Activated gamma-delta T cell treated with Interleukin-2 at 50 U/mL for 16 hours (primary cell): ENCODE results near the gene CIDEB.

ENCODE experiments used
- DNase-seq: peaks from one replicate; pipeline ENCODE4 v3.0.0-alpha.2; 2020

The CIDEB gene

DNA sequence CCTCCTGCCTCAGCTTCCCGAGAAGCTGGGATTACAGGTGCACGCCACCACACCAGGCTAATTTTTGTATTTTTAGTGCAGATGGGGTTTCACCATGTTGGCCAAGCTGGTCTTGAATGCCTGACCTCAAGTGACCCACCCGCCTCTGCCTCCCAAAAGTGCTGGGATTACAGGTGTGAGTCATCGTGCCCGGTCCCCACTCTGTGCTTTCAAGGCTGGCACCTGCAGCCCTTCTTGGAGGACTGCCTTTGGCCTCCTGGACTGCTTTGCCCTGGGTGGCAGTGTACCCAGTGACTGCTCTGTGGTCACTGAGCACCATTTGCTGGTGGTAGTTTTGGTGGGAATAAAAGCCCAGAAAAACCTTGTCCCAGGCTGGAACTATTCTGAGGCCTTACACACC lies 20.8 kb downstream of the CIDEB start:
- no peak for DNase-seq

DNA sequence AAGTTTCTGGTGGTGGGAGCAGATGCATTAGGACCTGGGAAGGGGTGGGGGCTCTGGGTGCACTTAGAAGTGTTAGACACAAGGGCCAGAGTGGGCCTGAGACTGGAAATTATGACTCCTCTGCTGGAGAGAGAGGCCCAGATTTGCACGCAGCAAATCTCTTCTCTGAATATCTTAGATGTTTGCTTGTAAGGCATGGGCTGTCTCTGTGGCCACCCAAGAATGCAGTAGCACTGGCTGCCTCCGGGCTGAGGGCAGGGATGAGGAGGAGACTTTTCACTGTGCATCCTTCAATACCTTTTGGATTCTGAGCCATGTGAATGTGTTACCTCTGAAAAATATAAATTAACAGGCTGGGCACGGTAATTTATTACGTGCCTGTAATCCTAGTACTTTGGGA lies 22.4 kb downstream of the CIDEB start:
- DNase-seq = no peak

DNA sequence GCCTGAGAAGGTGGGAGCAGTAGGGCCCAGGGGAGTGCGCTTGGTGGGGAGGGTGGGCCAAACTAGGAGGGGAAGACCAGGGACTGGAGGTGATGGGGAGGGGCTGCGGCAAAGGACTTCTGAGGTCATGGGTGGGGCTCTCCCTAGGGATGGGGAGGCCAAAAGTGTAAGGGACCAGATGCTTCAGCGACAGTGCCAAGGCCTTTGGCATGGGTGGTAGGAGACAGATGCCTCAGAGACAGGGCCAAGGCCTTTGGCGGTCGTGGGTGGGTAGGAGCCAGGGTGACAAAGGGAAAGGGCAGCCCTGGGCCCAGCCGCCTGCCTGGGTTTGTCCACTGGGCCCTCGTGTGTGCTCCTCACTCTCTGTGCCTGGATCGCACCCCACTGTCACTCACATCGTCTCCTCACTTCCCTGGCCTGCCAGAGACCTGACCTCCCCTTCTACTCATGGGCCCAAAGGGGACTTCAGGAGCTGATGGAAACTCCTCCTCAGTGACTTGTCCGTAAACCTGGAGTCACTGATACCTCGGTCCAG lies 23.2 kb downstream of the CIDEB start:
- no peak for DNase-seq

DNA sequence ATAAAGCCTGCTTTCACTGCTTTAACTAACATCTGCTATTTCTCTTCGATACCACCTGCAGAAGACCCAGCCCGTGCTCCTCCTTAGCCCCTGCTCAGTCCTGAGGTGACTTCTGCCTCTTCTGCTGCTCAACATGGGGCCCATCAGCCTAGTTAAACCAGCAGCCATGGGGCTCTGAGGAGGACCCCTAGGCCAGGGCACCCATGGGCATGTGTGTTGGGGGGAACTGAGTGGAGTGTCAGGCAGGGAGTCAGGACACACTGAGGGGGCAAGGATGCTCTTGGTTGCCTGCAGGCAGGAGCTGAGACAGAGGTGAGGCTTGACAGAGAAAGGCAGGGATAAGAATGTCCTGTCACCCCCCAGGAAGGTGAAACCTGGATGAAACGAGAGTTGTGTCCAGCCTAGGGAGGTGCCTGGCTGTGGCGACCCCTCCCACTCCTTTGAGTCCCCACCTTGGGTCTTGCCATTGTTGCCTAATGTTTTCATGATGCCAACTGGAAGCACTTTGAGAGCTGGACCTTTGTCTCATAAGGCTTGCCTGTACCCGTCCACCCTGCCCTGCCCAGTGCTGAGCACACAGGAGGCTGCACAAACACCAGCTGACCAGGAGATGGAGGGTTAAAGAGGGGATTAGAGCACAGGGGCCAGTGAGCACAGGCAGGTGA lies 23.8 kb downstream of the CIDEB start:
- DNase-seq = no peak

DNA sequence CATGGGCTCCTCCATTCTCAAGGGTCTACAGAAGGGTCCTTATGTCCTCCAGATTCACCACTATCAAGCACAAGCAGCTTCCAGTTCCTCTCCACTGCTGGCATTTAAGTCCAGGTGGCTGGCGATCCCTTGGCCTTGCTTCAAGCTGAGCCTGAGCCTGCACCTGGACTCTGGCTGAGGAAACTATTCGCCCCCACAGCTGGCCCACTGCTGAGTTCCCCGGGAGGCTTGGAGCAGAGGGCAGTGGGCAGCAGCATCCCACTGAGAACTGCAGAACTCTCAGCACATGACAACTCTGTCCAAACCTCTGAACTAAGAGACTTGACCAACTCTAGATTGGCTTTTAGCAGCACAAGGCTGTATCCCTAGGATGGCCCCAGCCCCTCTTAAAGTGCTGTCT lies 25.0 kb downstream of the CIDEB start:
- DNase-seq = no peak

DNA sequence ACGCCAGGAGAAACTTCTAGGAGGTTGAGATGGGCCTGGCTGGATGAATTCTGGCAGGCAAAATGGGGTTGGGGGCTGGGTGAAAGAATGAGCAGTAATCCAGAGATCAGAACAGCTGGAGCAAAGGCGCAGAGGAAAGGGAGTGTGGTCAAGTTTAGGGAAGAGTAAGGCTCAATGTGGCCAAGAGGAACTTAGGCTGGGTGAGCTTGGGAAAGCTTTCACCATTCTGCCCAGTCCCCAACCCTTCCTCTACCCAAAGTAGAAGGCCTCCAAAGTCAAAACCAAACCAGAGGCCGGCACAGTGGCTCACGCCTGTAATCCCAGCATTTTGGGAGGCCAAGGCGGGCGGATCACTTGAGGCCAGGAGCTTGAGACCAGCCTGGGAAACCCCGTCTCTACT lies 26.1 kb downstream of the CIDEB start:
- no peak for DNase-seq

DNA sequence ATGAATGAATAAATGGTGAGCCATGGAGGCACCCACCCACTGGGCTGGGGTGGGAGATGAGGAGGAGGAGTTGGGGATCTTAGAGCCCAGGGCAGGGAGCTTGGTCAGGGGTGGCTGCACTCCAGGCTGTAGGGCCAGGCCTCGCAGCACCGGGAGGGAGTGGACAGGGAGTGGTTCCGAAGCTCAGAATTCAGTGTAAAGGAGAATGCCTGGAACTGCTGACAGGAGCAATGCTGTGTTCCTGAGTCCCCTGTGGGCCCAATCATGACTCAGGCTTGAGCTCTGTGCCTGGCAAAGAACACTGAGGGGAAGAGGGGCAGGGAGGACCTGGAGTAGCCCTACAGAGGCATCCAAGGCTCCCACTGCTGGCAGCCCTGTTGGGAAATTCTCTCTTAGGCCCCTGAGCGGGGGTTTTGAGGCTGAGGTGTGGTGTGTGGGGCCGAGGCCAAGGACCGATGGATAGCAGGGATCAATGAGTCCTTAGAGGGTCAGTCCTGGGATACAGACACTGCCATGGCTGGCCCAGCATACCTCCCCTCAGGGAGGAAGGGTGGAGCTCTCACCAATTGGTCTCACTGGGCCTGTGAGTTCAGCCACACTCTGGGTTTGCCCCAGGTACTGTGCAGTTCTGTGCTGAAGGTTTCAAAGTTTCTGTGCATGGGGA lies 26.8 kb downstream of the CIDEB start:
- DNase-seq = no peak

DNA sequence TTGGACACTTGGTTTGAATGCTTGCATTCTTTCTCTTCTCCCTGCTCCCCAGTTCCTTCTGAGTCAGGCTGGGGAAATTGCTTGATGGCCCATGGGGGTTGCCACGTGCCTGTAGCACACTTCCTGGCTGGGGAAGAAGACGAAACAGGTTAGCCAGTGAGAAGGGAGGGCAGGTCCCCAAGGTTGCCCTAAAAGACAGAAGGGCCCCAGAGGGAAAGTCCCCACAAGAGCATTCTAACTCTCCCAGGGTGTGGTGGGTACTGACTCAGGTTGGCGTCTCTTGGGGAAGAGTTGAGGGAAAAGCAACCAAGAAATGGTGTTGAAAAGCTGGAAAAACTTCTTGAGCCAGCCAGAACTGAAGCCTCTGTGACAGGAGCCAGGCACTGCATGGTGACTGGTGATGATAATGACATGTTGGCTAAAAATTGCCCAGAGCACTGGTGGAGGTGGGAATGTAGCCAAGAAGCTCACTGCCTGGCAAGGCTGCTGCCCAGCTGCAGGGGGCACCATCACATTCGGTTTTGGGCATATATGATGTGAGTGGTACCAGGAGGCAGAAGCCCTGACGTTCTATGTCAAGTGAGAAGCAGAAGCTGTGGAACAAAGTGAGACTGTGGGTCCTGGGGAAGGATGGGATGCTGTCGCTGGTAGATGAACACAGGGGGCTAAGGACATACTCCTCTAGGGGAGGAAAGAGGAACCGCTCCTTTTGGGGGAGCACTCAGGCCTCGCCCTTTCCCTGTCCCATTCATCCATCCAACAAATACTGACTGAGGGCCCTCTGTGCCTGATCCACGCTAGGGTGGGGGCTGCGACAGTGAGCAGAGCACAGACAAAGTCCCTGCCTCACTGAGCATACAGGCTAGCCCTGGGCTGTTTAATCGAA lies 28.2 kb downstream of the CIDEB start:
- DNase-seq = no peak

DNA sequence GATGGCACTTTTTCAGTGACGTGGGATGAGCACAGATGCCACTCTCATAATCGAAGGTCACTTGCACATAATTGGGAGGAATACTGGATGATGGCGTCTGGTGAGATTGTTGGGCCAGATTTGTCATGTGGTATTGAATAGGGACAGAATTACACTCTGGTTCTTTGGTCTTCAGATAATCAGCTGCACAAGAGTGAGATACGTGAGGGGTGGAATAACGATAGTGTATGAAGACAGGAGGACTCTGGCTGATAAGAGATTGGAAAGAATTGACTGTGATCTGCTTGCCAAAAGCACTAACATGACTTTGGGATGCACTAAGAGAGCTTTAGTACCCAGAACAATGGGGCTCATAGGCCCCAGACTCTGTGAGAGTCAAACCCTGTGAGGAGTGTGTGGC lies 29.4 kb downstream of the CIDEB start:
- DNase-seq = no peak

DNA sequence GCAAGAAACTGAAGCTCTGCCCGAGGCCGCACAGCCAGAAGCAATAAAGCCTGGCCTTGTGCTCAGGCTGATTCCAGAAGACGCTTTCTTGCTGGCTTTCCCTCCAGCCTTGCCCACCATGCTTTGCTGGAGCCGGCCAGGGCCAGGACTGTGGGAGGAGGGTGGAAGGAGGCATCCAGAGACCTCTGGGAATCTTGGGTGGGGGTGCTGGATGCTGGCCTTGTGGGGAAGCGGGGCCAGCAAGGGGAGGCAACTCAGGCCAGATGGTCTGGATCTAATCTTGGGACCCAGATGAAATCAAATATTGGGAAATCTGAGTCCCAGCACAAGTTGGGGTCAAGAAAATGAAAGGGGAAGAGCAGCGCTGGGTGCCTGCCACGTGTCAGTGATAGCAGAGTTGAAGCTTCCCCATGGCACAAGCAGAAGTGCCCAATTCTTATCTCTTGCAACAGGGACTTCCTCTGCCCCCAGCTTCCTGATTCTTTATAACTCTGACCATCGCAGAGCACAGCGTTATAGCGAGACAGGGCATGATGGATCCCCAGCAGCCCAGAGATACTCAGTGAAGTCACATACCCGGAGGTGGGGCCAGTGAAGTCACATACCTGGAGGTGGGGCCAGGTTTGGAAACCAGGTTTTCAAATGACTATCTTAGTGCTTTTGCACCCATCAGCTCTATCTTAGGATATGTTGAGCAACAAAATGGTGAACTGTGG lies 30.0 kb downstream of the CIDEB start:
- DNase-seq = no peak

DNA sequence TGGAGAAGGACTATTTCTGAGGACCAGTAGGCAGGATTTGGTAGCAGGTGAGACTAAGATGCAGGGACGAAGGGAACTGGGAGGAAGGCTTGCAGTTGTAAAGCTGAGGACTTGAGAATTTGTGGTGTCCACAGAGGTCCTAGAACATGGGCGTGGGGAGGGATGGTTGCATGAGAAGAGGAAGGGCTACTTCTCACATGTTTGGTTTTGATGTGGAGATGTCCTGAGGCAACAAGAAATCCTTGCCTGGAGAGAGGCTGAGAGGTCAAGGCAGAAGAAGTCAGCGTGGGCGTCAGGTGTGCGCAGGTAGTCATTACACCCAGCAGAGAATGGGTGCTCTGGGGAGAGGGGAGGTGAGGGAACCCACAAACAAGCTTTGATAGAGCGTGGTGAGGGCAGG lies 30.7 kb downstream of the CIDEB start:
- DNase-seq = no peak

DNA sequence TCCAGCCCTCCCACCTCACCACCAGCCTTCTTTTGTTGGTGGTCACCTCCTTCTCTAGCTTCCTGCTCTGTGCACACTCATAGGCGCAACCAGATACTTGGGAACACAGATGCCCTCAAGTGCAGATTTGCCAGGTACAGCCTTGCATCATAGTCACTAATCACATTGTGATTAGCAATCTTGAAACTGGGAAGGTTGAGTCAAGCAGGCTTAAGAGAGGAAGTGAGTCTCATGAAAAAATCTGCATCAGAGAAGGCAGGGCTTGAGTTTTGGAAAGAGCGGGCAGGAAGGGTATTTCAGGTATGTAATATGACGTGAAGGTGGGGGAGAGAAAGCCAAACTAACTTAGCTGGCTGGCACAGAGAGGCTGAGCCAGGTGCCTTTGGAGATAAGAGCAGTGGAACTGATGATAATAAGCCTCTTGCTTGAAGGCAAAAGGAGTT lies 33.7 kb downstream of the CIDEB start:
- DNase-seq = no peak

DNA sequence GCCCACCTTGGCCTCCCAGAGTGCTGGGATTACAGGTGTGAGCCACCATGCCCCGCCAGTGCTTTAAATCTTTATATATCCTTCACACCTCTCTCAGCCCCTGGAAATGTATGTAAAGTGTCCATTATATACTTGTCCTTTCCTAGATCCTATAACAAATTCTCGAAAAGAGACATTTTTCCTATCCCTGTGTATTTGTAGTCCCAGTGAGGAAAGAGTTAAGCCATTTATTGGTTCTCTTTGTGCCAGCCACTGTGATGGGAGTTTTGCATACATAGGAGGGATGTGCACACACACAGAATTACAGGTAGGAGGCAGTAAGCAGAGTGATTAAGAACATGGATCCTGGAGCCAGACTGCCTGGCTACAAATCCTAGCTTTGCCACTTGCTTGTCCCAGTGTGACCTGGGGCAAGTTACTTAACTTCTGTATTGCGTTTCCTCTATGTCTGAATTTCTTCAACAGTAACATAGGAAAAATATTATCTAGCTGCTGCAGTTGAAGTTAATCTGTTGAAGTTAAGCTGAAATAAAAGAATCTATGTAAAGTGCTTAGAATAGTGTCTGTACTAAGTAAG lies 34.3 kb downstream of the CIDEB start:
- DNase-seq = no peak

DNA sequence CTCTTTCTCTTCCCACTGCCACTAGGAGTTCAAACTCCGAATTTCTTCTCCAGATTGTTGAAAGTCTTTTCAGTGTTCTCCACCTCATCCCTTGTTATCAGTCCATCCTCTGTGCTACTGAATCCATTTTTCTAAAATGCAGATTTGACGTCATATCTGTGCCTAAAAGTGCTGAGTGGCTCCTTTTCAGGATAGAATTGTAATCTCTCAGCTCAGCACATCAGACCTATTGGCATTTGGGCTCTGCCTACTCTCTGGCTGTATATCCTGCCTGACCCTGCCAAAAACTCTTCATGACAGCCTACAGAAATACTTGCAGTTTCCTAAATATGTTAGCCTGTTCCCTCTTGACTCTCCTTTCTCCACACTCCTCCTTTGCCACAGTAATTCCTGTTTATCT lies 35.3 kb downstream of the CIDEB start:
- no peak for DNase-seq

DNA sequence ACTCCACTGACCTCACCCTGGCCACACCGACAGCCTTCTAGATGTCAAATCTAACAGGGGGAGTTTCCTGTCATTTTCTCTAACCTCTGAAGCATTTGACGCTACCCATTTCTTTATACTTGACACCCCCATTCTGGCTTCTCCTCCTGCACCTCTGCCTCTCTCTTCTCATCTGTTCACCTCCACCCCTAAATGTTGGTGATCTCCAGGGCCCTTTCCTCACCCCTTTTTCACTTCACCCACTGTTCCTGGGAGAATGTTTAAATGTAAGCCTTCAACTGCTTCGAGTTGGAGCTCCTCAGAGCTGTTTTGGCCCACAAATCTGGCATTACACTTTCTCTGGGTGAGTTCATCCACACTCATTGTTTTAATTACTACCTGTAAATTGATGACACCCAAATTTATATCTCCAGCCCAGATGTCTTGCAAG lies 35.9 kb downstream of the CIDEB start:
- DNase-seq = no peak

DNA sequence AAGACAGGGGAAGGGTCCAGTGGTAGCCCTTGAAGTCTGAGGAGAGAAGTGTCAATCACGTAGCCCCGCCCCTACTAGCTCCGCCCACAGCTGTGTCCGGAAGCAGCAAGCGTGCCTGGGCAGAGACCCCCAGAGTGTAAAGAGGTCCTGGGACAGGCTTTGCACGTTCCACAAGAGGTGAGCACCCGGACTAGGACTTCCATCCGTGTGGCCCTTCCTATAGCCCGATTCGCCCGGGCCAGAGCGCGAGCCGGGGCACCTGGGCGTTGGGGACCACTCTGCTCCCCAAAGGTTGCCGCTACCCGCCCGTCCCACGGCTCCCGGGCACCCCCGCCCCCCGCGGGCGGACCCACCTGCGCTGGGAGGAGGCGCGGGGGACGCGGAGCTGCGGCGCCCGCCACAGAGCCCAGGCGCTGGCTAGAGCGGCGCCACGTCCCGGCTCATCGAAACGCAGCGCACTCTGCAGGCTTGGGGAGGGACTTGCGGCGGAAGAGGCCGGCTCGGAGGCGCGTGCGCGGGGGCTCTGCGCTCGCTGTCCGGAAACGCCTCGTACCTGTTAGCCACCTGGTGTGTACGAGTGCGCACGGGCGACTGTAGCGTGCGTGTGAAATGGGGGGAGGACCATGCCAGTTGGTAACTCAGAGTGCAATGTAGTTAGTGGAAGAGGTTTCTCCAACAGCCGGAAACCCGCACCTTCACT lies 36.5 kb downstream of the CIDEB start, which contains the start of gene RABGGTA:
RABGGTA (minus strand) TSS at position 464 of the 700 bp plus-strand sequence. CDS start 482 bp downstream, outside the sequence.
- DNase-seq = peak; percentile 90

DNA sequence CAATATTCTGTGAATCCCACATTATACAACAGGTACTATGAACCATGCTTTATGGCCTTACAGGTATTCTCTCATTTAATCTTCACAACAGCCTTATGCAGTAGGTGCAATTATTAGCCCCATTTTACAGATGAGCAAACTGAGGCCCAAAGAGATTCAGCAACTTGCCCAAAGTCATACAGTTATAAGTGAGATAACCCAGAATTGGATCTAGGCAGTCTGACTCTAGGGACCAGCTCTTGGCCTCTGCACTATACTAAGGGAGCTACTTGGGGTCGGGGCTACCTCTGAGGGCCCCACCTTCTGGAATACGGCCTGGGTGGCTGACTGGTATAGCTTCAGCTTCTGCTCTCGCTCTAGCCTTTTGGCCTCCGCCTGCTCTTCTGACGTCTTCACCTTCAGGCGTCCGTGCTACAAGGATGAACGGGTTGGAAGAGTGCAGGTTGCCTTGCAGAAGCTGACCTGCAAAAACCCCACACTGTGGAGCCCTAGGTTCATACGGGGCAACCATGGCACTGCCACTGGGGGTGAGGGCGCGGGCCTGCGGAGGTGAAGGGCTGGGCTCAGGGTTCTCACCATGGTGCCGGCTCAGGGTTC lies 37.1 kb downstream of the CIDEB start:
- DNase-seq = no peak

DNA sequence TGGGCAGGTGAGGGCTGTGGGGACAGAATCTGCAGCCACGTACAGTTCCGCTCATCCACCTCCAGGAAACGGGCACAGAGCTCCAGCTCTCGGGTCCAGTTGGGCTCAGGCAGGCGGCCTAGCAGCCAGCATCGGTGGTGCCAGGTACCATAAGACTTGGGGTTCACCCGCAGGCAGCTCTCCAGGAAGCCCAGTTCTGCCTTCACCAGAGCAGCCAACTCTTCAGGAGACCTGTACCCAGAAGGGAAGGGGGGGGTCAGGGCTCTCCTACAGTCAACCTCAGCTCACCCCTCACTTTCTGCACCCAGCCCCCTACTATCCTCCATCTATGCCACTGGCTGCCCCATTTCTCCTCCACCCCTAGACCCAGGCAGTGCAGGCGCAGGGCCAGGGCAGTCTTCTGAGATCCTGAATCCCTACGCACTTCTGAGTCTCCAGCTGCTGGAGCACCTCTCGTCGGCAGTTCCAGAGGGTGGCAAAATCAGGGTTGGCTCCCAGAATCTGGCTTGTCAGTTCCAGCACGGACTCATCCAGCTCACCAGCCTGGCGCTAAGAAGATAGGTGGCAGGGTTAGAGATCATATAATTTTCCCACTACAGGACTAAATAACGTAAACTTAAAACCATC lies 37.8 kb downstream of the CIDEB start:
- DNase-seq = no peak

DNA sequence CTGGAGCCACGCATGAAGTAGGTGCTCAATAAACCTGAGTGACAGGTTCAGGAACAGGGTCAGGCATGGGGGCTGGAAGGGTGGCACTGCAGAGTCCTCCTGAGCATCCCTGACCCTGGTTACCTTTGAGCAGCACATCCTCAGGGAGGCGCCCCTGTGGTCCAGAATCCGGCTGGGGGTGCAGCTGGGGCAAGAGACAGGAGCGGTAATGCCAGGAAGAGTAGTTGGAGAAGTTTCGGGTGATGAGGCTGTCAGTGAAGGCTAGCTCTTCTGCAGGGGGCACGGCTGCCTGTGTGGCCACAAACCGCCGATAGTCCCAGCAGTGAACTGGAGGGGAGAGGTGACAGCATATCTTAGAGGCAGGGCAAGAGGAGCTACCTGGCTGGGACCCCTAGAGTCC lies 38.4 kb downstream of the CIDEB start:
- DNase-seq = no peak

DNA sequence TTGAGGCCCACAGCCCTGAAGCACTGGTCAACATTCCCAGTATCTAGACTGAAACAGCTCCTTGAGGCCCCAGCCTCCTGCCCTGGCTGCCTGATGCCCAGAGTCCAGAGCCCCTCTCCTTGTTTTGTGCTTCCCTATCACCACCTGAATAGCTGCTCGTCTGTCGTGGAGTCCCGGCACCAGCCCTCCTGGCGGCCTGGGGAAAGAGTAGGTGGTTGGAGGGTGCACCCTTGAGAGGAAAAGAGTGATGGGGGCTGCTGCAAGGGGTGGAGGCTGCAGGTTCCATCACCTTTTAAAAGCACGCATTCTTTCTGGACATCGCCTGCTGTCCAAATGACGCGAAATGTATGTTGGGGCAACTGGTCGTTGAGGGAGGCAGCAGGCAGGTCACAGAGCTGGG lies 39.6 kb downstream of the CIDEB start:
- DNase-seq = no peak

DNA sequence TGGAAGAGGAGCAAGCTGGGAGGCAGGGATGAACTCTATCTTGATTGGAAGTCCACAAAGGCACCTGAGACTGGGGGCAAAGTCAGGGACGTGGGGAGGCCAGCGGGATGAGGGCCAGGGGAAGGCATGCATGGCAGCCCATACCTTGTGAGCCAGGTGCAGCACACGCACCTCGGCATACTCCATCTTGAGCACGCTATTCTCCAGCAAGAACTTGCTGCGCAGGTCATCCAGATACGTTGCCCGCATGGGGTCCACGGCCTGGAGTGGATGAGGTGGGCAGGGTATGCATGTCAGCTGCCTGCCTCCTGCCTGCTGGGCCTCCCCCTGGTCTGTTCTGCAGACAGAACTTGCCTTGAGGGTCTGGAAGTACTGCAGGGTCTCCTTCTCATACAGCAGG lies 40.3 kb downstream of the CIDEB start:
- DNase-seq = no peak
